Neural progenitor cell (in vitro differentiated cells): Measurements from ENCODE around the gene TARDBP. TPM values are rescaled to one million over a fixed set of nuclear protein-coding genes. Genes with fewer than 3 reads are reported as not detected.

Experiments used
- DNase-seq: peaks from one replicate; pipeline ENCODE4 v3.0.0-alpha.2; 2016; ENCODE audit warnings: low spot score
- H2AFZ ChIP-seq: fragments of 200-600 bp; sonication (generic); replicated peaks from 2 replicates; pipeline ENCODE4 v1.6.1; 2016; ENCODE audit warnings: antibody characterized with exemption
- H3F3A ChIP-seq: fragments of 200-600 bp; sonication (generic); 2 replicates; pipeline ENCODE4 v1.6.1; 2016; ENCODE audit warnings: antibody characterized with exemption, low read depth
- H3K27ac ChIP-seq: fragments of 200-600 bp; sonication (generic); 2 replicates; pipeline ENCODE4 v1.5.1; 2016; ENCODE audit warnings: mild to moderate bottlenecking
- H3K27me3 ChIP-seq: fragments of 200-600 bp; sonication (generic); 2 replicates; pipeline ENCODE4 v1.6.1; 2016; ENCODE audit warnings: mild to moderate bottlenecking, moderate library complexity
- H3K36me3 ChIP-seq: fragments of 200-600 bp; sonication (generic); 2 replicates; pipeline ENCODE4 v1.5.1; 2016
- H3K4me1 ChIP-seq: fragments of 200-600 bp; sonication (generic); 2 replicates; pipeline ENCODE4 v1.6.1; 2016; ENCODE audit warnings: mixed run types
- H3K4me2 ChIP-seq: fragments of 200-600 bp; sonication (generic); 2 replicates; pipeline ENCODE4 v1.6.1; 2016
- H3K4me3 ChIP-seq: fragments of 200-600 bp; sonication (generic); 2 replicates; pipeline ENCODE4 v1.5.1; 2016
- H3K79me2 ChIP-seq: fragments of 200-600 bp; sonication (generic); 2 replicates; pipeline ENCODE4 v1.6.1; 2016; ENCODE audit warnings: low read depth
- H3K9ac ChIP-seq: fragments of 200-600 bp; sonication (generic); 2 replicates; pipeline ENCODE4 v1.6.1; 2016
- H3K9me3 ChIP-seq: fragments of 200-600 bp; sonication (generic); 2 replicates; pipeline ENCODE4 v1.5.1; 2016; ENCODE audit warnings: low read depth
- H4K20me1 ChIP-seq: fragments of 200-600 bp; sonication (generic); 2 replicates; pipeline ENCODE4 v1.6.1; 2016; ENCODE audit warnings: low read depth
- H3K27ac Mint-ChIP-seq: 3 replicates; pipeline ENCODE4 v1.8.0; 2021; ENCODE audit warnings: mixed read lengths
- H3K27me3 Mint-ChIP-seq: 2 replicates; pipeline ENCODE4 v1.8.0; 2022; ENCODE audit warnings: low read depth, mild to moderate bottlenecking, inconsistent platforms, moderate library complexity, mixed read lengths; ENCODE audit not compliant: insufficient read depth
- H3K36me3 Mint-ChIP-seq: 3 replicates; pipeline ENCODE4 v1.8.0; 2021; ENCODE audit warnings: mixed read lengths
- H3K4me1 Mint-ChIP-seq: 3 replicates; pipeline ENCODE4 v1.8.0; 2021; ENCODE audit warnings: mixed read lengths
- H3K4me3 Mint-ChIP-seq: 3 replicates; pipeline ENCODE4 v1.8.0; 2021; ENCODE audit warnings: mild to moderate bottlenecking, moderate library complexity, mixed read lengths
- H3K9me3 Mint-ChIP-seq: 3 replicates; pipeline ENCODE4 v1.8.0; 2020; ENCODE audit warnings: mixed read lengths
- CTCF ChIP-seq: fragments of 200-600 bp; sonication (generic); IDR thresholded peaks from 2 replicates; pipeline ENCODE4 v1.5.1; 2017; ENCODE audit warnings: antibody characterized with exemption, mild to moderate bottlenecking
- EZH2 ChIP-seq: fragments of 200-600 bp; sonication (generic); IDR thresholded peaks from 2 replicates; pipeline ENCODE4 v1.6.1; 2017; ENCODE audit warnings: antibody characterized with exemption, mild to moderate bottlenecking, moderate library complexity
- EZH2phosphoT487 ChIP-seq: fragments of 200-600 bp; sonication (generic); IDR thresholded peaks from 2 replicates; pipeline ENCODE4 v1.6.1; 2017; ENCODE audit warnings: antibody characterized with exemption
- total RNA-seq: library from RNA; depleted of rRNA; stranded (reverse); fragments of >200 nt; gene quantifications from 2 replicates; pipeline ENCODE4 v1.2.3, GENCODE V29; 2015; ENCODE audit warnings: low replicate concordance

TARDBP gene
- total RNA-seq, 1 donor from 2014 or later, result 202 TPM

GRCh38 chr1:10992864-10993263, 19.6 kb upstream of the TARDBP start:
- H3K27ac Mint-ChIP-seq, result no peak overlapping the region
- peaks cover 10% of the 10 kb centered on the region for H3K27me3 Mint-ChIP-seq
- DNase-seq, result no peak
- Histone ChIP-seq H3K27me3 (no peaks in the 10 kb centered on the region), H3K79me2 (no peaks in the 10 kb centered on the region), H3K27ac (no peak overlapping the region), H3K4me3 (no peak overlapping the region), H3K4me2 (no peak overlapping the region), H3F3A (no peaks in the 10 kb centered on the region), H4K20me1 (no peaks in the 10 kb centered on the region), H3K9ac (no peak overlapping the region), H3K4me1 (peaks cover 7% of the 10 kb centered on the region), H3K9me3 (no peaks in the 10 kb centered on the region), H3K36me3 (no peaks in the 10 kb centered on the region), H2AFZ (no peak overlapping the region)
- TF ChIP-seq EZH2 (no peak), CTCF (no peak), EZH2phosphoT487 (no peak)
- H3K9me3 Mint-ChIP-seq, result no peaks in the 10 kb centered on the region
- H3K4me1 Mint-ChIP-seq, result peaks cover 6% of the 10 kb centered on the region
- no peaks in the 10 kb centered on the region for H3K36me3 Mint-ChIP-seq
- no peak overlapping the region for H3K4me3 Mint-ChIP-seq

GRCh38 chr1:10996100-10996499, 16.4 kb upstream of the TARDBP start:
- H3K9ac ChIP-seq, result no peak overlapping the region
- no peaks in the 10 kb centered on the region for H3K36me3 Mint-ChIP-seq
- H3K4me3 ChIP-seq, result no peak overlapping the region

GRCh38 chr1:11000526-11000925, 11.9 kb upstream of the TARDBP start:
- no peaks in the 10 kb centered on the region for H3K36me3 Mint-ChIP-seq
- no peaks in the 10 kb centered on the region for H3F3A ChIP-seq
- H3K4me3 ChIP-seq, result no peak overlapping the region
- H3K27ac Mint-ChIP-seq, result no peak overlapping the region
- H4K20me1 ChIP-seq, result no peaks in the 10 kb centered on the region
- no peaks in the 10 kb centered on the region for H3K4me1 ChIP-seq
- H2AFZ ChIP-seq, result no peak overlapping the region
- no peaks in the 10 kb centered on the region for H3K79me2 ChIP-seq
- no peaks in the 10 kb centered on the region for H3K36me3 ChIP-seq
- peaks cover 2% of the 10 kb centered on the region for H3K27me3 Mint-ChIP-seq
- no peak overlapping the region for H3K4me2 ChIP-seq
- no peak overlapping the region for H3K27ac ChIP-seq
- no peak for TF ChIP-seq EZH2phosphoT487
- TF ChIP-seq EZH2, result no peak
- TF ChIP-seq CTCF, result no peak
- peaks cover 8% of the 10 kb centered on the region for H3K9me3 Mint-ChIP-seq
- DNase-seq, result no peak
- no peak overlapping the region for H3K4me3 Mint-ChIP-seq
- no peaks in the 10 kb centered on the region for H3K4me1 Mint-ChIP-seq
- H3K9me3 ChIP-seq, result no peaks in the 10 kb centered on the region
- no peak overlapping the region for H3K9ac ChIP-seq
- H3K27me3 ChIP-seq, result no peaks in the 10 kb centered on the region

More at GRCh38 chr1:10996100-10996499, 16.4 kb upstream of the TARDBP start:
- Histone ChIP-seq H3F3A (no peaks in the 10 kb centered on the region), H3K36me3 (no peaks in the 10 kb centered on the region), H3K4me2 (no peak overlapping the region), H3K9me3 (no peaks in the 10 kb centered on the region), H4K20me1 (no peaks in the 10 kb centered on the region), H3K79me2 (no peaks in the 10 kb centered on the region), H2AFZ (no peak overlapping the region), H3K27ac (no peak overlapping the region), H3K27me3 (no peaks in the 10 kb centered on the region), H3K4me1 (no peaks in the 10 kb centered on the region)
- no peak for DNase-seq
- Mint-ChIP-seq H3K27ac (no peak overlapping the region), H3K4me3 (no peak overlapping the region), H3K4me1 (no peaks in the 10 kb centered on the region), H3K27me3 (peaks cover 3% of the 10 kb centered on the region), H3K9me3 (peaks cover 8% of the 10 kb centered on the region)
- no peak for TF ChIP-seq EZH2phosphoT487
- TF ChIP-seq CTCF, result no peak
- no peak for TF ChIP-seq EZH2
